ENCODE results near the gene TRMT10B.

- TF ChIP-seq, protein P1, sequence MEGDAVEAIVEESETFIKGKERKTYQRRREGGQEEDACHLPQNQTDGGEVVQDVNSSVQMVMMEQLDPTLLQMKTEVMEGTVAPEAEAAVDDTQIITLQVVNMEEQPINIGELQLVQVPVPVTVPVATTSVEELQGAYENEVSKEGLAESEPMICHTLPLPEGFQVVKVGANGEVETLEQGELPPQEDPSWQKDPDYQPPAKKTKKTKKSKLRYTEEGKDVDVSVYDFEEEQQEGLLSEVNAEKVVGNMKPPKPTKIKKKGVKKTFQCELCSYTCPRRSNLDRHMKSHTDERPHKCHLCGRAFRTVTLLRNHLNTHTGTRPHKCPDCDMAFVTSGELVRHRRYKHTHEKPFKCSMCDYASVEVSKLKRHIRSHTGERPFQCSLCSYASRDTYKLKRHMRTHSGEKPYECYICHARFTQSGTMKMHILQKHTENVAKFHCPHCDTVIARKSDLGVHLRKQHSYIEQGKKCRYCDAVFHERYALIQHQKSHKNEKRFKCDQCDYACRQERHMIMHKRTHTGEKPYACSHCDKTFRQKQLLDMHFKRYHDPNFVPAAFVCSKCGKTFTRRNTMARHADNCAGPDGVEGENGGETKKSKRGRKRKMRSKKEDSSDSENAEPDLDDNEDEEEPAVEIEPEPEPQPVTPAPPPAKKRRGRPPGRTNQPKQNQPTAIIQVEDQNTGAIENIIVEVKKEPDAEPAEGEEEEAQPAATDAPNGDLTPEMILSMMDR (conservative IDR thresholded peaks at IDR 0.05): no peak
- no peak for TF ChIP-seq EZH2 (IDR thresholded peaks at IDR 0.05; ENCODE audit: low read depth)
These were observed 7.6 kb upstream of the TRMT10B start for GRCh38 chr9:37745970-37746369.
